GM12872 (cell line): Measurements from ENCODE around the gene MRPL51.
A peak's percentile ranks its signal among the peaks of the same experiment; 100 is the strongest.

Experiments
- TF ChIP-seq, protein P1 (sequence below): IDR thresholded peaks from 3 replicates; pipeline ENCODE4 v1.5.1; 2011; ENCODE audit warnings: low read depth, mild to moderate bottlenecking, low read length, moderate library complexity; ENCODE audit not compliant: insufficient read depth

MRPL51 gene

DNA sequence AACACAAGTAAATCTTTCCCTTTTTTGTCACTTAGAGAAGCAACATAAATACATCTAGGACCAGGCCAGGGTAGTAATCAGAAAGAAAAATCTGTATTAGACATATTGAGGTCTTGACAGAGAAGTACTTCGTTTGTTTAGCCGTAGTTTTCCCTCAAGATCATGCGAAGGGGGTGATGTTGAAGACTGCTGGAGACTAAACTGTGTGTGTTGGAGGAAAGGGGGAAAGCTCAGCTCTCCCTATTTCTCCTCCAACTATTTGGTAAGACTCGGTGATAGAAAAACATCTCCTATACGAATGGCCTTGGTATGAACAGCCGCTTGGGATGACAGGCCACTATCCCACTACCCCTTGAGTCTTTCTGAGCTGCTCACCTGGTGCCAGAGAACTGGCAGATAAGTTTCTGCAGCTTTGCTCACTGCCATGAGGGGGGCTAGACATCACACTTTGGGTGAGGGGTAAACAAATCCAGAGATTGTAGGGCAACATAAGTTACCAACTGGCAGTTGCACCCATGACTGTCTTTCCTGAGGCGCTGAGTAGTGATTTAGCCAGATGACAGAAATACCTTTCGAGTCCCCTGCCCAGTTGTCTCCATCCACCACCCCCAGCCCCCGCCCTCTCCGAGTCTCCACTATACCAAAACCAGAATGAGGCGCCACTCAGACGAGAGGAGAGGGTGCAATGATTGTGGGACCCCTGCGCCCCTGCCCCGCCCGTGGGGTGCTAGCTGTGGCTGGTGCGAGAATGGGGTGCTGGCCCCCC lies 23.3 kb downstream of the MRPL51 start:
- TF ChIP-seq, protein P1, sequence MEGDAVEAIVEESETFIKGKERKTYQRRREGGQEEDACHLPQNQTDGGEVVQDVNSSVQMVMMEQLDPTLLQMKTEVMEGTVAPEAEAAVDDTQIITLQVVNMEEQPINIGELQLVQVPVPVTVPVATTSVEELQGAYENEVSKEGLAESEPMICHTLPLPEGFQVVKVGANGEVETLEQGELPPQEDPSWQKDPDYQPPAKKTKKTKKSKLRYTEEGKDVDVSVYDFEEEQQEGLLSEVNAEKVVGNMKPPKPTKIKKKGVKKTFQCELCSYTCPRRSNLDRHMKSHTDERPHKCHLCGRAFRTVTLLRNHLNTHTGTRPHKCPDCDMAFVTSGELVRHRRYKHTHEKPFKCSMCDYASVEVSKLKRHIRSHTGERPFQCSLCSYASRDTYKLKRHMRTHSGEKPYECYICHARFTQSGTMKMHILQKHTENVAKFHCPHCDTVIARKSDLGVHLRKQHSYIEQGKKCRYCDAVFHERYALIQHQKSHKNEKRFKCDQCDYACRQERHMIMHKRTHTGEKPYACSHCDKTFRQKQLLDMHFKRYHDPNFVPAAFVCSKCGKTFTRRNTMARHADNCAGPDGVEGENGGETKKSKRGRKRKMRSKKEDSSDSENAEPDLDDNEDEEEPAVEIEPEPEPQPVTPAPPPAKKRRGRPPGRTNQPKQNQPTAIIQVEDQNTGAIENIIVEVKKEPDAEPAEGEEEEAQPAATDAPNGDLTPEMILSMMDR, result no peak

DNA sequence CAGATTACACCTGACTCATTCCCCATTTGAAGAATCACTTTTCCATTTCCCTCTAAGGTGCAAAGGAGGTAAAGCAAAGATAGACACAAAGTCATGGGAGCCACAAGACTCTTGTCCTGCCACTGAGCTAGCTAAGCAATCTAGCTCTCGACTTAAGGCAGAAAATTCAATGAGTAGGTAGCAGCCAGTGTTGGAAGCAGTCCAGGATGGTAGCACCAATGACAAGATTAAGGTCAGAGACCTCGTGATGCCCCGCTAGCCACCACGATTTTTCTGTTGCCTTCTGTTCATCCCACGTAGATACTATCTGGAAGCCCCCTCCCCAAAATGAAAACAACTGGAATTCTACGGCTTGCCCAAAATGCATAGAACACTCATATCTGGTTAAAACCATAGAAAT lies 24.0 kb downstream of the MRPL51 start:
- TF ChIP-seq, protein P1, result no peak

GRCh38 chr12:6468283-6468575 lies 24.8 kb downstream of the MRPL51 start:
- TF ChIP-seq, protein P1, result no peak

DNA sequence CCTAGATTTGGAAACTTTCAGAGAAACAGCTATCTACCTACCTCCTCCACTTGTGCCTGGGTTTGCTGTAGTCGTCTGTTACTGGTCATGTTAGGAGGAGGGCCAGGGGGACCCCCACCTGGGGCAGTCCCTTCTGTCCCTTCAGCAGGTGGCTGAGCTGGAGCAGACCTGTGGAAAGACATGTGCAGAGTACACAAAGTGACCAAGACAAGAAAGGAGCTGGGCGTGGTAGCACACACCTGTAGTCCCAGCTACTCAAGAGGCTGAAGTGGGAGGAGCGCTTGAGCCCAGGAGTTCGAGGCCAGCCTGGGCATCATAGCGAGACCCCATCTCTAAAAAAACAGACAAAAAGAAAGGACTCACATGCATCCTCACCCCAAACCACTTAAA lies 26.9 kb downstream of the MRPL51 start:
- TF ChIP-seq, protein P1, result no peak

- TF ChIP-seq, protein P1, result peak; percentile 93
Observed at GRCh38 chr12:6465467-6466183, 27.4 kb downstream of the MRPL51 start.

GRCh38 chr12:6464531-6464930 lies 28.5 kb downstream of the MRPL51 start:
- TF ChIP-seq, protein P1, result no peak

- TF ChIP-seq, protein P1, result no peak
Observed at GRCh38 chr12:6463858-6464257, 29.2 kb downstream of the MRPL51 start.
